AG10803 (cell line): ENCODE measurements around the gene SBNO2.
A peak's percentile ranks its signal among the peaks of the same experiment; 100 is the strongest.

Source experiments
- DNase-seq: peaks from one replicate; pipeline ENCODE4 v3.0.0; 2010; ENCODE audit warnings: low read depth
- H3K4me3 ChIP-seq: 2 replicates; pipeline ENCODE4 v1.5.1; 2011; ENCODE audit warnings: mild to moderate bottlenecking, low read length, control low read depth
- TF ChIP-seq, protein P1 (sequence below): conservative IDR thresholded peaks from 2 replicates; pipeline ENCODE4 v1.5.1; 2011; ENCODE audit warnings: mild to moderate bottlenecking, low read length, control low read depth, inconsistent platforms

The SBNO2 gene

DNA sequence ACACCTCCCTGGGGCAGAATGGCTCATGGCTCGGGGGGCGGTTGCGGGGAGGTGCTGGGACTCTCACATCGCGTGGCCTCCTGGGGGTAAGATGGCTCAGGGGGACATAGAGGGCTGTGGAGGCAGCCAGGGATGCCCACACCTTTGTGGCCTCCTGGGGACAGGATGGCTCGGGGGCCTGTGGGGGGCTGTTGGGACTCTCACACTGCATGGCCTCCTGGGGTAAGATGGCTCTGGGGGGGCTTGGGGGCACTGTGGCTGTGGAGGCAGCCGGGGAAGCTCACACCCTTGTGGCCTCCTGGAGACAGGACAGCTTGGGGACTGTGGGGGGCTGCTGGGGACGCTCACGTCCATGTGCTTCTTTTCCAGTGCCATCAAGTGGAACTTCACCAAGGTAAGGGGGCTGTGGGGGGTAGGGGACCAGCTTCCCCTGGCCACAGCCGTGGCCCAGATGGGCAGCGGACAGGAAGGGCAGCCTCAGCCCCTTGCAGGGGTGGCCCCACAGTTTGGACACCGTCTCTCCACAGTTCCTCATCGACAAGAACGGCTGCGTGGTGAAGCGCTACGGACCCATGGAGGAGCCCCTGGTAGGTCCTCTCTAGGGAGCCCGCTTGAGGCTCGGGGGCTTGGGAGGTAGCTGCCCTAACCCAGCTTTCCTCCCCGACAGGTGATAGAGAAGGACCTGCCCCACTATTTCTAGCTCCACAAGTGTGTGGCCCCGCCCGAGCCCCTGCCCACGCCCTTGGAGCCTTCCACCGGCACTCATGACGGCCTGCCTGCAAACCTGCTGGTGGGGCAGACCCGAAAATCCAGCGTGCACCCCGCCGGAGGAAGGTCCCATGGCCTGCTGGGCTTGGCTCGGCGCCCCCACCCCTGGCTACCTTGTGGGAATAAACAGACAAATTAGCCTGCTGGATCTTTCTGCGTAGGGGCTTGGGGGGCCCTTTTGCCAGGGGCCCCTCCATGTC is 67.9 kb downstream of the SBNO2 start:
- TF ChIP-seq, protein P1, sequence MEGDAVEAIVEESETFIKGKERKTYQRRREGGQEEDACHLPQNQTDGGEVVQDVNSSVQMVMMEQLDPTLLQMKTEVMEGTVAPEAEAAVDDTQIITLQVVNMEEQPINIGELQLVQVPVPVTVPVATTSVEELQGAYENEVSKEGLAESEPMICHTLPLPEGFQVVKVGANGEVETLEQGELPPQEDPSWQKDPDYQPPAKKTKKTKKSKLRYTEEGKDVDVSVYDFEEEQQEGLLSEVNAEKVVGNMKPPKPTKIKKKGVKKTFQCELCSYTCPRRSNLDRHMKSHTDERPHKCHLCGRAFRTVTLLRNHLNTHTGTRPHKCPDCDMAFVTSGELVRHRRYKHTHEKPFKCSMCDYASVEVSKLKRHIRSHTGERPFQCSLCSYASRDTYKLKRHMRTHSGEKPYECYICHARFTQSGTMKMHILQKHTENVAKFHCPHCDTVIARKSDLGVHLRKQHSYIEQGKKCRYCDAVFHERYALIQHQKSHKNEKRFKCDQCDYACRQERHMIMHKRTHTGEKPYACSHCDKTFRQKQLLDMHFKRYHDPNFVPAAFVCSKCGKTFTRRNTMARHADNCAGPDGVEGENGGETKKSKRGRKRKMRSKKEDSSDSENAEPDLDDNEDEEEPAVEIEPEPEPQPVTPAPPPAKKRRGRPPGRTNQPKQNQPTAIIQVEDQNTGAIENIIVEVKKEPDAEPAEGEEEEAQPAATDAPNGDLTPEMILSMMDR = 0 out of 2 replicates have a peak, but pooled peaks have one; percentile 11
- H3K4me3 ChIP-seq = peak overlapping the region; percentile 77
- peak; percentile 24 for DNase-seq

DNA sequence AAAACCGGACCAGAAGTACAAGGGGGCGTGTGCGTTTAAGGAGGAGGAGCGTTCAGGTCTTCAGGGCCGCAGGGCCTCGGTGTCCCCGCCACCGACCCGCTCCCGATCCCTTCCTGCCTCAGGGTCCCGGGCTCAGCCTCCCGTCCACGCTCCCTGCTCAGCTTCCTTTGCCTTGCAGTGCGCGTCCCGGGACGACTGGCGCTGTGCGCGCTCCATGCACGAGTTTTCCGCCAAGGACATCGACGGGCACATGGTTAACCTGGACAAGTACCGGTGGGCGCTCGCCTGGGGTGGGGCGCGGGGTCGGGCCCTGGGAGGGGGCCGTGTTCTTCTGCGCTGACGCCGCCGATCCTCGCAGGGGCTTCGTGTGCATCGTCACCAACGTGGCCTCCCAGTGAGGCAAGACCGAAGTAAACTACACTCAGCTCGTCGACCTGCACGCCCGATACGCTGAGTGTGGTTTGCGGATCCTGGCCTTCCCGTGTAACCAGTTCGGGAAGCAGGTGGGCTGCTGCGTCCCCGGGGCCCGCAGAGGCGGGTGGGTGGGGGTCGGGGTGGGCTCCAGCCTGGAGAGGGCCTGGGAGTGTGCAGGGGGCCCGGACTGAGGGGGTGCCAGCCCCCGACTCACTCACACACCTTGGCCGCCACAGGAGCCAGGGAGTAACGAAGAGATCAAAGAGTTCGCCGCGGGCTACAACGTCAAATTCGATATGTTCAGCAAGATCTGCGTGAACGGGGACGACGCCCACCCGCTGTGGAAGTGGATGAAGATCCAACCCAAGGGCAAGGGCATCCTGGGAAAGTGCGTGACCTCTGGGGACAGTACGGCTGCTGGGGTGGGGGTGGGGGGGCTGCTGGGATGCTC is 68.8 kb downstream of the SBNO2 start:
- H3K4me3 ChIP-seq = peak overlapping the region; percentile 77
- peak; percentile 46 for DNase-seq
- TF ChIP-seq, protein P1 = no peak

DNA sequence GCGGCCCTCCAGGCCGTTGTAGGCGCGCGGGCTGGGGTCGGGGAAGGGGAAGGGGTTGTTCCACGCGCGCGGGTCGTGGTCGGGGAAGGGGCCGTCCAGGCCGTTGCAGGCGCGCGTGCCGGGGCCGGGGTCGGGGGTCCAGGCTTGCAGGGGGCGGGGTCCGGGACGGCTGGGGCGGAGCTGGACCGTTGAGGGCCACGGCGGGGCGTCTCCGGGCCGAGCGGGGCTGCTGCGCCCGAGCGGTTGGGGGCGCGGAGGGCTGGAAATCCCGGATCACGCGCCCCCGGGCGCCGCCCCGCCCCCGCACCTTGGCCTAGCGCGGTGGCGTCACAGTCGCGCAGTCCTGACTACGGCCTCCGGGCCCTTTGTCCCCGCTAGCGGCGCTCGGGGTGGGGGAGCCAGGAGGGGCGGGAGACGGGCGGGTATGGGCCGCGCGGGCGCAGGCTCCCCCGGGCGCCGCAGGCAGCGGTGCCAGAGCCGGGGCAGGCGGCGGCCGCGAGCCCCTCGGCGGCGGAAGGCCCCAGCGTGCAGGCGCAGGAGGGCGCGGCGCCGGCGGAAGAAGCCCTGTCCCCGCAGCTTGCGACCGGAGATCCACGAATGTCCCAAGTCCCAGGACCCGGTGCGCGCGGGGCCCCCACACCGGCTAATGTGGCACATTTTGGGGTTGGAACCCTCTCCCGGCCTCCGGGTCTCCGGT is 69.6 kb downstream of the SBNO2 start:
- DNase-seq = peak; percentile 59
- H3K4me3 ChIP-seq = peak overlapping the region; percentile 77
- TF ChIP-seq, protein P1 = no peak

DNA sequence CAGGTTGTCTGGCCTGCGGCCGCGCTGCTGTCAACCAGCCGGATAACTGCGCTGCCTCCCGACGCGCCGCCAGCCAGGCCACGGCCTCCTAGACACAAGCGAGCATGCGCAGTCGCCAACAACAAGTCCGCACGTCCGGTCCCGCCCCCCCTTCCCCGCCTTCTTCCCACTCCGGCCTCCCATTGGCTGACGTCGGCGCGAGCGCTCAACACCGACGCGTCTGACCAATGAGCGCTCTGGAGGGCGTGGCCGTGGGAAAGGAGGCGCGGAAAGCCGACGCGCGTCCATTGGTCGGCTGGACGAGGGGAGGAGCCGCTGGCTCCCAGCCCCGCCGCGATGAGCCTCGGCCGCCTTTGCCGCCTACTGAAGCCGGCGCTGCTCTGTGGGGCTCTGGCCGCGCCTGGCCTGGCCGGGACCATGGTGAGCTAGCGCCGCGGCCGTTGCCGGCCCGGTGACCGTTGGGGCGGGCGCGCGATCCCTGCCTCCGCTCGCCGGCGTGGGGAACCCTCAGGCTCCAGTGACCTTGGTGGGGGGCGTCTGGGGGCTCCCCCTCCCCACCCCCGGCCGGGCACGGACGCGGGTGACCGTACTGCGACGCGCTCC is 70.3 kb downstream of the SBNO2 start, which contains the start of gene GPX4:
TSS of gene GPX4 (plus strand) at position 287 of the 603 bp plus-strand sequence. CDS start at position 337, 50 bp downstream.
- TF ChIP-seq, protein P1 = no peak
- H3K4me3 ChIP-seq = peak within 1 kb of the TSS; percentile 77
- DNase-seq = peak; percentile 99

DNA sequence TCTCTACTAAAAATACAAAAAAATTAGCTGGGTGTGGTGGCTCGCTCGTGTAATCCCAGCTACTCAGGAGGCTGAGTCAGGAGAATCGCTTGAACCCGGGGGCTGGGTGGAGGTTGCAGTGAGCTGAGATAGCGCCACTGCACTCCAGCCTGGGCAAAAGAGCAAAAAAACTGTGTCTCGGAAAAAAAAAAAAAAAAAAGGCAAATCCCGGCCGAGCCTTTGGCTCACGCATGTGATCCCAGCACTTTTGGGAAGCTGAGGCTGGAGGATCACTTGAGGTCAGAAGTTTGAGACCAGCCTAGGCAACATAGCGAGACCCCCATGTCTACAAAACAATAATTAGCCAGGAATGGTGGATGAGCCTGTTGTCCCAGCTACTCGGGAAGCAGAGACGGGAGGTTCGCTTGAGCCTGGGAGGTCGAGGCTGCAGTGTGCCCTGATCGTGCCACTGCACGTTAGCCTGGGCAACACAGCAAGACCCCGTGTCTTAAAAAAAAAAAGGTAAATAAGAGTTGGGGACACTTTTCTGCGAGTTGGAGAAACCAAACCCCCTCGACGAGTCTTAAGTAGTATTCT is 70.8 kb downstream of the SBNO2 start:
- H3K4me3 ChIP-seq = peak overlapping the region; percentile 47
- DNase-seq = peak; percentile 50
- TF ChIP-seq, protein P1 = no peak

DNA sequence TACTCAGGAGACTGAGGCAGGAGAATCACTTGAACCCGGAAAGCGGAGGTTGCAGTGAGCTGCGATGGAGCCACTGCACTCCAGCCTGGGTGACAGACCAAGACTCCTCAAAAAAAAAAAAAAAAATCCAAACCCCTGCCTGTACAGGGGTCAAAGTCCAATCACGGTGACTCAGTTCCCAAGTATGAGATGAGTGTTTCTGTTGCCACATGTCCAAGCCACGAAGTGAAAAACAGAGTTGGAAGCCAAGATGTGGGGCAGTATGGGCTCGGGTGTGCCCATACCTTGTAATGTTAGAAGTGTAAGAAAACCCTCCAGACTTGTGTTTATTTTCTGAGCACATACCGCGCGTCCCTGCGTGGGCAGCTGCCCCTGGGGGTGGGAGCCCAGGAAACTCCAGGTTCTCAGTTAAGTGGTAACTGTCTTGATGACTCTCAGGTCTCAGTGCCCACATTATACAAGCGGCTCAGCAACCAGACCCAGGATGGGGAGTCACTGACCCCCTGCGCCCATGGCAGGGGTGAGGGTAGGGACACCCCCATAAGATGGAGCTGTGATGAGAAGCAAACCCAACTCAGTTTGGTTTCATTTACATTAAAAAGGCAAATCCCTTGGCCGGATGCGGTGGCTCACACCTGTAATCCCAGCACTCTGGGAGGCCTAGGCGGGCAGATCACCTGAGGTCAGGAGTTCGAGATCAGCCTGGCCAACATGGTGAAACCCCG is 71.5 kb downstream of the SBNO2 start:
- TF ChIP-seq, protein P1 = no peak
- peak; percentile 100 for DNase-seq
- H3K4me3 ChIP-seq = peak overlapping the region; percentile 39
